H9 (cell line): ENCODE data around the gene ASB10. TPM values are rescaled to one million over a fixed set of nuclear protein-coding genes. Genes with fewer than 3 reads are reported as not detected.

ENCODE experiments used
- DNase-seq: peaks from one replicate; pipeline ENCODE4 v3.0.0-alpha.2; 2017
- H2AFZ ChIP-seq: one replicate; pipeline ENCODE4 v1.6.1; 2013; ENCODE audit warnings: mild to moderate bottlenecking, low read length, control low read depth, moderate library complexity
- H2AK5ac ChIP-seq: 2 replicates; pipeline ENCODE4 v1.6.1; 2013; ENCODE audit warnings: low read length, control low read depth, mixed read lengths; ENCODE audit not compliant: insufficient read length
- H2BK120ac ChIP-seq: one replicate; pipeline ENCODE4 v1.6.1; 2013; ENCODE audit warnings: low read depth, mild to moderate bottlenecking, low read length, control low read depth, inconsistent platforms; ENCODE audit not compliant: poor library complexity, severe bottlenecking
- H2BK12ac ChIP-seq: 2 replicates; pipeline ENCODE4 v1.6.1; 2013; ENCODE audit warnings: low read length, control low read depth, mixed read lengths, low read depth; ENCODE audit not compliant: insufficient read length
- H2BK15ac ChIP-seq: 2 replicates; pipeline ENCODE4 v1.6.1; 2013; ENCODE audit warnings: low read depth, low read length, control low read depth
- H2BK20ac ChIP-seq: one replicate; pipeline ENCODE4 v1.6.1; 2013; ENCODE audit warnings: low read depth, mild to moderate bottlenecking, low read length, control low read depth, inconsistent platforms; ENCODE audit not compliant: poor library complexity, severe bottlenecking
- H2BK5ac ChIP-seq: 2 replicates; pipeline ENCODE4 v1.6.1; 2013; ENCODE audit warnings: low read length, control low read depth, mixed read lengths; ENCODE audit not compliant: insufficient read length
- H3K14ac ChIP-seq: 2 replicates; pipeline ENCODE4 v1.6.1; 2013; ENCODE audit warnings: low read length, control low read depth; ENCODE audit not compliant: insufficient read depth
- H3K18ac ChIP-seq: 2 replicates; pipeline ENCODE4 v1.6.1; 2013; ENCODE audit warnings: low read depth, mild to moderate bottlenecking, mixed read lengths, low read length, control low read depth; ENCODE audit not compliant: insufficient read length
- H3K23ac ChIP-seq: 2 replicates; pipeline ENCODE4 v1.6.1; 2013; ENCODE audit warnings: low read length, control low read depth, mixed read lengths, low read depth; ENCODE audit not compliant: insufficient read length
- H3K23me2 ChIP-seq: 2 replicates; pipeline ENCODE4 v1.6.1; 2013; ENCODE audit warnings: low read depth, mild to moderate bottlenecking, mixed read lengths, low read length, control low read depth; ENCODE audit not compliant: insufficient read length, poor library complexity, severe bottlenecking
- H3K27ac ChIP-seq: 2 replicates; pipeline ENCODE4 v1.5.1; 2013; ENCODE audit warnings: low read length, control low read depth, mixed read lengths, low read depth; ENCODE audit not compliant: insufficient read length
- H3K27me3 ChIP-seq: 2 replicates; pipeline ENCODE4 v1.6.1; 2013; ENCODE audit warnings: low read length, control low read depth, inconsistent platforms; ENCODE audit not compliant: insufficient read depth
- H3K4ac ChIP-seq: 2 replicates; pipeline ENCODE4 v1.6.1; 2013; ENCODE audit warnings: low read depth, mild to moderate bottlenecking, control low read depth, inconsistent platforms, low read length, moderate library complexity
- H3K4me1 ChIP-seq: 2 replicates; pipeline ENCODE4 v1.6.1; 2013; ENCODE audit warnings: low read length, control low read depth, inconsistent platforms; ENCODE audit not compliant: insufficient read depth
- H3K4me2 ChIP-seq: 2 replicates; pipeline ENCODE4 v1.6.1; 2013; ENCODE audit warnings: low read length, control low read depth, mixed read lengths; ENCODE audit not compliant: insufficient read length, insufficient read depth
- H3K56ac ChIP-seq: 2 replicates; pipeline ENCODE4 v1.6.1; 2013; ENCODE audit warnings: low read depth, mild to moderate bottlenecking, mixed read lengths, low read length, control low read depth; ENCODE audit not compliant: insufficient read length
- H3K79me1 ChIP-seq: 2 replicates; pipeline ENCODE4 v1.6.1; 2013; ENCODE audit warnings: low read depth, mild to moderate bottlenecking, moderate library complexity, low read length, control low read depth, inconsistent platforms; ENCODE audit not compliant: insufficient read depth, poor library complexity, severe bottlenecking
- H3K79me2 ChIP-seq: 2 replicates; pipeline ENCODE4 v1.6.1; 2013; ENCODE audit warnings: low read length, control low read depth, inconsistent platforms; ENCODE audit not compliant: insufficient read depth
- H3K9ac ChIP-seq: 2 replicates; pipeline ENCODE4 v1.6.1; 2013; ENCODE audit warnings: low read length, control low read depth, mixed read lengths; ENCODE audit not compliant: insufficient read length; ENCODE audit errors: extremely low read depth
- H3K9me3 ChIP-seq: one replicate; pipeline ENCODE4 v1.6.1; 2013; ENCODE audit warnings: low read depth, low read length, inconsistent platforms; ENCODE audit not compliant: control insufficient read depth
- H3T11ph ChIP-seq: one replicate; pipeline ENCODE4 v1.6.1; 2013; ENCODE audit warnings: mild to moderate bottlenecking, low read length, control low read depth, inconsistent platforms
- H4K20me1 ChIP-seq: one replicate; pipeline ENCODE4 v1.6.1; 2013; ENCODE audit not compliant: control insufficient read depth, insufficient read length, insufficient read depth
- H4K5ac ChIP-seq: 2 replicates; pipeline ENCODE4 v1.6.1; 2013; ENCODE audit warnings: low read depth, mild to moderate bottlenecking, mixed read lengths, low read length, control low read depth; ENCODE audit not compliant: insufficient read length
- H4K8ac ChIP-seq: replicated peaks from 2 replicates; pipeline ENCODE4 v1.6.1; 2013; ENCODE audit warnings: low read length, control low read depth, mixed read lengths, low read depth; ENCODE audit not compliant: insufficient read length
- H4K91ac ChIP-seq: 2 replicates; pipeline ENCODE4 v1.6.1; 2013; ENCODE audit warnings: low read depth, mild to moderate bottlenecking, moderate library complexity, mixed read lengths, low read length, control low read depth; ENCODE audit not compliant: insufficient read length
- H3K27ac Mint-ChIP-seq, 3 experiments: 2 replicates in 2 of 3; 3 replicates in 1 of 3; pipeline ENCODE4 v1.8.0; 2020 to 2021; ENCODE audit warnings: mixed read lengths in 3 of 3, mild to moderate bottlenecking in 1 of 3, moderate library complexity in 1 of 3
- H3K27me3 Mint-ChIP-seq: 2 replicates; pipeline ENCODE4 v1.8.0; 2021; ENCODE audit warnings: low read depth, mild to moderate bottlenecking, moderate library complexity, mixed read lengths
- H3K36me3 Mint-ChIP-seq, 3 experiments: 2 replicates in 2 of 3; 3 replicates in 1 of 3; pipeline ENCODE4 v1.8.0; 2020 to 2021; ENCODE audit warnings: low read depth in 3 of 3, mixed read lengths in 3 of 3; ENCODE audit not compliant: insufficient read depth in 1 of 3
- H3K4me1 Mint-ChIP-seq, 2 experiments: 2 replicates each; pipeline ENCODE4 v1.8.0; 2020; ENCODE audit warnings: mixed read lengths in 2 of 2
- H3K4me3 Mint-ChIP-seq, 2 experiments: 2 replicates in 1 of 2; 3 replicates in 1 of 2; pipeline ENCODE4 v1.8.0; 2020 to 2021; ENCODE audit warnings: mild to moderate bottlenecking in 2 of 2, mixed read lengths in 2 of 2, moderate library complexity in 1 of 2
- H3K9me3 Mint-ChIP-seq, 2 experiments: 2 replicates in 1 of 2; 3 replicates in 1 of 2; pipeline ENCODE4 v1.8.0; 2020; ENCODE audit warnings: mild to moderate bottlenecking in 2 of 2, mixed read lengths in 2 of 2, moderate library complexity in 1 of 2
- WGBS: extraction: QIAGEN DNeasy Blood & Tissue Kit; methylation state at CpG from one replicate; pipeline ENCODE4 v1.1.7; 2013; ENCODE audit warnings: missing lambda C conversion rate, low lambda C conversion rate, mixed read lengths; ENCODE audit not compliant: insufficient read length; ENCODE audit errors: extremely low coverage; 5-methylcytosine and 5-hydroxymethylcytosine counted together
- total RNA-seq: library from RNA; stranded (reverse); gene quantifications from 2 replicates; pipeline ENCODE4 v1.2.1, GENCODE V29; 2021
- TF ChIP-seq, protein P1 (sequence below): fragments of 200-600 bp; sonication (generic); conservative IDR thresholded peaks from 3 replicates; pipeline ENCODE4 v1.8.0; 2021; ENCODE audit warnings: antibody characterized with exemption, mild to moderate bottlenecking

Gene ASB10
- total RNA-seq, 1 experiment from 2014 or later = not detected

DNA sequence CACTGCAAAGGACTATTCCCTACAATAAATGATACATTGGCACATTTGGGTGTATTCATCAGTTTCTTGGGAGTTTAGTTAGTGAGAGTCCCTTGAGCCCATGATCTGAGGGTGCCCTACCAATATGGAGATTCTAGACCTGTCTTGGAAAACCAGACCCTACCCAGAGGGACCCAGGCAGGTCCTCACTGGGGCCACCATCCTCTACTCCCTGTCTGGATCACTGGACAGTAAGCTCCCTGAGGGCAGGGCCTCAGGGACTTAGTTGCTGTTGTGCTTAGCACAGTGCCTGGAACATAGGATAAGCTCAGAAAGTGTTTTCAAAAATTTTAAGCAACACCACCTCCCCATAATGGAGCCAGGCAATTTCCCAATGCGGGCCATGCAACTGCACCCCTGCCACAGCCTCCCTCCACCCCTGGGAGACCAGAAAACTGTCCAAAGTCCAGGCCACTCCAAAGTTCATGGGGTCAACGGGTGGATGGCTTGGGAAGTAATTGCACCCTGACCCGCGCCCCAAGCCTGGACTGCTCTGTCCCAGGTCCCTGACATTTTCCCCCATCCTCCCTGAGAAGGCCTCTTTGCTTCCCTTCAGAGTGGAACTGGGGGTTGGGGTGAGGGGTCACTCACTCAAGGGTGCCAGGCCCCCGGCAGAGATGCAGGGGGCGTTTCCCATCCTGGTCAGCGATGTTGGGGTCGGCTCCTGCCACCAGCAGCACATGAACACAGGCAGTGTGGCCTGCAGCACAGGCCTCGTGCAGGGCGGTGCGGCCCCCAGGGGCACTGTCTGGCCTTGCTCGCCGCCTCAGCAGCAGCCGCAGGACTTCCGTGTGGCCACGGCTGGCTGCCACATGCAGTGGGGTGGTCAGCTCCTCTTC is 1.0 kb downstream of the ASB10 start:
- no peak overlapping the region for H2AK5ac ChIP-seq
- Mint-ChIP-seq H3K36me3 (no peaks in the 10 kb centered on the region; a peak in 2 of 7 replicates), H3K27me3 (peaks cover 45% of the 10 kb centered on the region), H3K4me1 (no peaks in the 10 kb centered on the region), H3K4me3 (no peak overlapping the region), H3K9me3 (no peaks in the 10 kb centered on the region), H3K27ac (no peak overlapping the region)
- H2BK12ac ChIP-seq = no peak overlapping the region
- TF ChIP-seq, protein P1, sequence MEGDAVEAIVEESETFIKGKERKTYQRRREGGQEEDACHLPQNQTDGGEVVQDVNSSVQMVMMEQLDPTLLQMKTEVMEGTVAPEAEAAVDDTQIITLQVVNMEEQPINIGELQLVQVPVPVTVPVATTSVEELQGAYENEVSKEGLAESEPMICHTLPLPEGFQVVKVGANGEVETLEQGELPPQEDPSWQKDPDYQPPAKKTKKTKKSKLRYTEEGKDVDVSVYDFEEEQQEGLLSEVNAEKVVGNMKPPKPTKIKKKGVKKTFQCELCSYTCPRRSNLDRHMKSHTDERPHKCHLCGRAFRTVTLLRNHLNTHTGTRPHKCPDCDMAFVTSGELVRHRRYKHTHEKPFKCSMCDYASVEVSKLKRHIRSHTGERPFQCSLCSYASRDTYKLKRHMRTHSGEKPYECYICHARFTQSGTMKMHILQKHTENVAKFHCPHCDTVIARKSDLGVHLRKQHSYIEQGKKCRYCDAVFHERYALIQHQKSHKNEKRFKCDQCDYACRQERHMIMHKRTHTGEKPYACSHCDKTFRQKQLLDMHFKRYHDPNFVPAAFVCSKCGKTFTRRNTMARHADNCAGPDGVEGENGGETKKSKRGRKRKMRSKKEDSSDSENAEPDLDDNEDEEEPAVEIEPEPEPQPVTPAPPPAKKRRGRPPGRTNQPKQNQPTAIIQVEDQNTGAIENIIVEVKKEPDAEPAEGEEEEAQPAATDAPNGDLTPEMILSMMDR = no peak
- H3K14ac ChIP-seq = no peak overlapping the region
- H3K27me3 ChIP-seq = no peaks in the 10 kb centered on the region
- H3K27ac ChIP-seq = no peak overlapping the region
- H2AFZ ChIP-seq = no peak overlapping the region
- H3K79me2 ChIP-seq = no peaks in the 10 kb centered on the region
- no peaks in the 10 kb centered on the region for H3K9me3 ChIP-seq
- H3K23me2 ChIP-seq = no peaks in the 10 kb centered on the region
- no peaks in the 10 kb centered on the region for H4K20me1 ChIP-seq
- H3K18ac ChIP-seq = no peak overlapping the region
- no peak overlapping the region for H4K91ac ChIP-seq
- H3K9ac ChIP-seq = no peak overlapping the region
- no peak overlapping the region for H3T11ph ChIP-seq
- no peaks in the 10 kb centered on the region for H3K4me1 ChIP-seq
- WGBS = no CpG with 5 or more reads among the region's 16 CpGs
- H2BK5ac ChIP-seq = no peak overlapping the region
- no peaks in the 10 kb centered on the region for H3K79me1 ChIP-seq
- no peak overlapping the region for H4K5ac ChIP-seq
- no peak overlapping the region for H3K4ac ChIP-seq
- no peak overlapping the region for H2BK120ac ChIP-seq
- no peak overlapping the region for H3K23ac ChIP-seq
- DNase-seq = no peak
- no peak overlapping the region for H2BK15ac ChIP-seq
- H2BK20ac ChIP-seq = no peak overlapping the region
- H3K56ac ChIP-seq = no peak overlapping the region
- H4K8ac ChIP-seq = no peak overlapping the region
- no peak overlapping the region for H3K4me2 ChIP-seq
